Liver (tissue), 9 donors: ENCODE measurements around the gene ZMYND8. TPM values are rescaled to one million over a fixed set of nuclear protein-coding genes. Genes with fewer than 3 reads are reported as not detected.

Experiments used
- DNase-seq: peaks from one replicate; pipeline ENCODE4 v3.0.0-alpha.2; 2017; ENCODE audit warnings: low spot score
- H3K27ac ChIP-seq, 2 donors: one replicate each; pipeline ENCODE4 v1.7.0; 2013; ENCODE audit warnings: inconsistent platforms in 2 of 2, low read length in 2 of 2, control low read depth in 1 of 2, low read depth in 1 of 2, mild to moderate bottlenecking in 1 of 2
- H3K27me3 ChIP-seq, 4 donors: one replicate each; pipeline versions ENCODE4 v1.6.1 to v1.7.0; 2013; ENCODE audit warnings: low read length in 3 of 4, inconsistent platforms in 1 of 4, mild to moderate bottlenecking in 1 of 4, moderate library complexity in 1 of 4; ENCODE audit not compliant: control insufficient read depth in 4 of 4, insufficient read depth in 4 of 4
- H3K36me3 ChIP-seq, 4 donors: one replicate each; pipeline versions ENCODE4 v1.6.1 to v1.7.0; 2013; ENCODE audit warnings: low read length in 3 of 4, mild to moderate bottlenecking in 3 of 4, low read depth in 1 of 4, moderate library complexity in 1 of 4; ENCODE audit not compliant: control insufficient read depth in 4 of 4, insufficient read depth in 3 of 4
- H3K4me1 ChIP-seq, 4 donors: one replicate each; pipeline versions ENCODE4 v1.6.1 to v1.7.0; 2013; ENCODE audit warnings: low read length in 3 of 4, mild to moderate bottlenecking in 3 of 4, moderate library complexity in 1 of 4; ENCODE audit not compliant: control insufficient read depth in 4 of 4, insufficient read depth in 4 of 4
- H3K4me3 ChIP-seq, 3 donors: one replicate each; pipeline versions ENCODE4 v1.6.1 to v1.7.0; 2013; ENCODE audit warnings: low read length in 3 of 3, control low read depth in 1 of 3, low read depth in 1 of 3, mild to moderate bottlenecking in 1 of 3
- H3K9ac ChIP-seq, 2 donors: one replicate each; pipeline ENCODE4 v1.7.0; 2013; ENCODE audit warnings: low read length in 2 of 2, mild to moderate bottlenecking in 2 of 2, moderate library complexity in 2 of 2, control low read depth in 1 of 2, low read depth in 1 of 2
- H3K9me3 ChIP-seq, 4 donors: one replicate each; pipeline versions ENCODE4 v1.6.1 to v1.7.0; 2013; ENCODE audit warnings: low read length in 3 of 4; ENCODE audit not compliant: control insufficient read depth in 4 of 4
- EGR1 ChIP-seq, 2 donors: IDR thresholded peaks; 2 replicates each; pipeline ENCODE4 v1.6.1; 2016 to 2018; ENCODE audit warnings: antibody characterized with exemption in 2 of 2, low read depth in 2 of 2
- FOXA1 ChIP-seq: IDR thresholded peaks from 2 replicates; pipeline ENCODE4 v1.6.1; 2016; ENCODE audit warnings: antibody characterized with exemption
- GABPA ChIP-seq, 2 donors: IDR thresholded peaks in 1 of 2; conservative IDR thresholded peaks in 1 of 2; 2 replicates each; pipeline ENCODE4 v1.6.1; 2016; ENCODE audit warnings: antibody characterized with exemption in 2 of 2, mild to moderate bottlenecking in 1 of 2, moderate library complexity in 1 of 2
- HNF4A ChIP-seq, 2 donors: conservative IDR thresholded peaks; 2 replicates each; pipeline ENCODE4 v1.6.1; 2016; ENCODE audit warnings: antibody characterized with exemption in 2 of 2, mild to moderate bottlenecking in 2 of 2
- HNF4G ChIP-seq: IDR thresholded peaks from 2 replicates; pipeline ENCODE4 v1.6.1; 2016; ENCODE audit warnings: antibody characterized with exemption
- JUND ChIP-seq, 2 donors: IDR thresholded peaks; 2 replicates each; pipeline ENCODE4 v1.6.1; 2016; ENCODE audit warnings: antibody characterized with exemption in 2 of 2
- NR2F2 ChIP-seq: IDR thresholded peaks from 2 replicates; pipeline ENCODE4 v1.6.1; 2016; ENCODE audit warnings: antibody characterized with exemption
- RAD21 ChIP-seq, 2 donors: IDR thresholded peaks; 2 replicates each; pipeline ENCODE4 v1.6.1; 2016; ENCODE audit warnings: antibody characterized with exemption in 2 of 2, mild to moderate bottlenecking in 2 of 2
- RXRA ChIP-seq, 2 donors: IDR thresholded peaks; 2 replicates each; pipeline ENCODE4 v1.6.1; 2017 to 2018; ENCODE audit warnings: antibody characterized with exemption in 2 of 2, mild to moderate bottlenecking in 1 of 2
- TAF1 ChIP-seq: conservative IDR thresholded peaks from 2 replicates; pipeline ENCODE4 v1.6.1; 2016; ENCODE audit warnings: antibody characterized with exemption, mild to moderate bottlenecking
- YY1 ChIP-seq: IDR thresholded peaks from 2 replicates; pipeline ENCODE4 v1.6.1; 2016; ENCODE audit warnings: antibody characterized with exemption, mild to moderate bottlenecking
- WGBS: extraction: QIAGEN DNeasy Blood & Tissue Kit; methylation state at CpG from one replicate; pipeline ENCODE4 v1.1.7; 2013; 5-methylcytosine and 5-hydroxymethylcytosine counted together
- polyA plus RNA-seq, 2 donors: library from polyadenylated mRNA; stranded (reverse) in 1 of 2; unstranded in 1 of 2; fragments of 200-250 nt in 1 of 2; fragments of >200 nt in 1 of 2; fragmentation: Nextera tagmentation in 1 of 2; extraction: Ambion mirVana in 1 of 2; gene quantifications; one replicate each; pipeline versions ENCODE4 v1.2.1 to v1.2.3, GENCODE V29; 2013 to 2015
- total RNA-seq, 2 donors: library from RNA; depleted of rRNA; stranded (reverse); fragments of >200 nt; gene quantifications; one replicate each; pipeline ENCODE4 v1.2.3, GENCODE V29; 2014
- TF ChIP-seq, protein P1 (sequence below): IDR thresholded peaks from 2 replicates; pipeline ENCODE4 v1.6.1; 2016; ENCODE audit warnings: antibody characterized with exemption
- TF ChIP-seq, protein P2 (sequence below): IDR thresholded peaks from 2 replicates; pipeline ENCODE4 v1.6.1; 2016; ENCODE audit warnings: antibody characterized with exemption, mild to moderate bottlenecking
- TF ChIP-seq, protein P3 (sequence below): IDR thresholded peaks from 2 replicates; pipeline ENCODE4 v1.6.1; 2016; ENCODE audit warnings: antibody characterized with exemption
- TF ChIP-seq, protein P4 (sequence below): fragments of 150-350 bp; IDR thresholded peaks from 2 replicates; pipeline ENCODE4 v1.5.1; 2017; ENCODE audit warnings: improper control_type of control experiment, low read depth, low read length; ENCODE audit not compliant: missing input control
- donor health status: healthy.
- donor health status: healthy.
- donor health status: healthy.
- donor health status: healthy.
- donor health status: healthy.

Gene ZMYND8
- total and polyA plus RNA-seq, 4 donors, result 3.3 to 23.5 (median 6.8) TPM

- Histone ChIP-seq H3K27me3 (no peaks in the 10 kb centered on the region), H3K4me1 (peaks cover 0 to 5% (median 2%) of the 10 kb centered on the region in 4 donors), H3K9ac (no peak overlapping the region), H3K4me3 (no peak overlapping the region), H3K36me3 (peaks cover 7 to 20% (median 10%) of the 10 kb centered on the region in 4 donors), H3K9me3 (no peaks in the 10 kb centered on the region), H3K27ac (no peak overlapping the region)
- no peak for DNase-seq
- 98% methylated on average over 6 of the region's 6 CpGs for WGBS
- TF ChIP-seq HNF4G (no peak), RXRA (IDR thresholded peaks at IDR 0.05) (no peak), JUND (IDR thresholded peaks at IDR 0.05) (no peak), TAF1 (no peak), GABPA (IDR thresholded peaks at IDR 0.05 in 1 of 2, conservative IDR thresholded peaks at IDR 0.05 in 1 of 2) (no peak), FOXA1 (no peak), EGR1 (IDR thresholded peaks at IDR 0.05; ENCODE audit: low read depth in 2 of 2) (no peak), YY1 (no peak), RAD21 (IDR thresholded peaks at IDR 0.05) (no peak), NR2F2 (no peak), HNF4A (conservative IDR thresholded peaks at IDR 0.05) (no peak)
- TF ChIP-seq, protein P1, sequence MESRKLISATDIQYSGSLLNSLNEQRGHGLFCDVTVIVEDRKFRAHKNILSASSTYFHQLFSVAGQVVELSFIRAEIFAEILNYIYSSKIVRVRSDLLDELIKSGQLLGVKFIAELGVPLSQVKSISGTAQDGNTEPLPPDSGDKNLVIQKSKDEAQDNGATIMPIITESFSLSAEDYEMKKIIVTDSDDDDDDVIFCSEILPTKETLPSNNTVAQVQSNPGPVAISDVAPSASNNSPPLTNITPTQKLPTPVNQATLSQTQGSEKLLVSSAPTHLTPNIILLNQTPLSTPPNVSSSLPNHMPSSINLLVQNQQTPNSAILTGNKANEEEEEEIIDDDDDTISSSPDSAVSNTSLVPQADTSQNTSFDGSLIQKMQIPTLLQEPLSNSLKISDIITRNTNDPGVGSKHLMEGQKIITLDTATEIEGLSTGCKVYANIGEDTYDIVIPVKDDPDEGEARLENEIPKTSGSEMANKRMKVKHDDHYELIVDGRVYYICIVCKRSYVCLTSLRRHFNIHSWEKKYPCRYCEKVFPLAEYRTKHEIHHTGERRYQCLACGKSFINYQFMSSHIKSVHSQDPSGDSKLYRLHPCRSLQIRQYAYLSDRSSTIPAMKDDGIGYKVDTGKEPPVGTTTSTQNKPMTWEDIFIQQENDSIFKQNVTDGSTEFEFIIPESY, result no peak
- TF ChIP-seq, protein P2, sequence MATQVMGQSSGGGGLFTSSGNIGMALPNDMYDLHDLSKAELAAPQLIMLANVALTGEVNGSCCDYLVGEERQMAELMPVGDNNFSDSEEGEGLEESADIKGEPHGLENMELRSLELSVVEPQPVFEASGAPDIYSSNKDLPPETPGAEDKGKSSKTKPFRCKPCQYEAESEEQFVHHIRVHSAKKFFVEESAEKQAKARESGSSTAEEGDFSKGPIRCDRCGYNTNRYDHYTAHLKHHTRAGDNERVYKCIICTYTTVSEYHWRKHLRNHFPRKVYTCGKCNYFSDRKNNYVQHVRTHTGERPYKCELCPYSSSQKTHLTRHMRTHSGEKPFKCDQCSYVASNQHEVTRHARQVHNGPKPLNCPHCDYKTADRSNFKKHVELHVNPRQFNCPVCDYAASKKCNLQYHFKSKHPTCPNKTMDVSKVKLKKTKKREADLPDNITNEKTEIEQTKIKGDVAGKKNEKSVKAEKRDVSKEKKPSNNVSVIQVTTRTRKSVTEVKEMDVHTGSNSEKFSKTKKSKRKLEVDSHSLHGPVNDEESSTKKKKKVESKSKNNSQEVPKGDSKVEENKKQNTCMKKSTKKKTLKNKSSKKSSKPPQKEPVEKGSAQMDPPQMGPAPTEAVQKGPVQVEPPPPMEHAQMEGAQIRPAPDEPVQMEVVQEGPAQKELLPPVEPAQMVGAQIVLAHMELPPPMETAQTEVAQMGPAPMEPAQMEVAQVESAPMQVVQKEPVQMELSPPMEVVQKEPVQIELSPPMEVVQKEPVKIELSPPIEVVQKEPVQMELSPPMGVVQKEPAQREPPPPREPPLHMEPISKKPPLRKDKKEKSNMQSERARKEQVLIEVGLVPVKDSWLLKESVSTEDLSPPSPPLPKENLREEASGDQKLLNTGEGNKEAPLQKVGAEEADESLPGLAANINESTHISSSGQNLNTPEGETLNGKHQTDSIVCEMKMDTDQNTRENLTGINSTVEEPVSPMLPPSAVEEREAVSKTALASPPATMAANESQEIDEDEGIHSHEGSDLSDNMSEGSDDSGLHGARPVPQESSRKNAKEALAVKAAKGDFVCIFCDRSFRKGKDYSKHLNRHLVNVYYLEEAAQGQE, result no peak
- TF ChIP-seq, protein P3, sequence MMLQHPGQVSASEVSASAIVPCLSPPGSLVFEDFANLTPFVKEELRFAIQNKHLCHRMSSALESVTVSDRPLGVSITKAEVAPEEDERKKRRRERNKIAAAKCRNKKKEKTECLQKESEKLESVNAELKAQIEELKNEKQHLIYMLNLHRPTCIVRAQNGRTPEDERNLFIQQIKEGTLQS, result no peak
- TF ChIP-seq, protein P4, sequence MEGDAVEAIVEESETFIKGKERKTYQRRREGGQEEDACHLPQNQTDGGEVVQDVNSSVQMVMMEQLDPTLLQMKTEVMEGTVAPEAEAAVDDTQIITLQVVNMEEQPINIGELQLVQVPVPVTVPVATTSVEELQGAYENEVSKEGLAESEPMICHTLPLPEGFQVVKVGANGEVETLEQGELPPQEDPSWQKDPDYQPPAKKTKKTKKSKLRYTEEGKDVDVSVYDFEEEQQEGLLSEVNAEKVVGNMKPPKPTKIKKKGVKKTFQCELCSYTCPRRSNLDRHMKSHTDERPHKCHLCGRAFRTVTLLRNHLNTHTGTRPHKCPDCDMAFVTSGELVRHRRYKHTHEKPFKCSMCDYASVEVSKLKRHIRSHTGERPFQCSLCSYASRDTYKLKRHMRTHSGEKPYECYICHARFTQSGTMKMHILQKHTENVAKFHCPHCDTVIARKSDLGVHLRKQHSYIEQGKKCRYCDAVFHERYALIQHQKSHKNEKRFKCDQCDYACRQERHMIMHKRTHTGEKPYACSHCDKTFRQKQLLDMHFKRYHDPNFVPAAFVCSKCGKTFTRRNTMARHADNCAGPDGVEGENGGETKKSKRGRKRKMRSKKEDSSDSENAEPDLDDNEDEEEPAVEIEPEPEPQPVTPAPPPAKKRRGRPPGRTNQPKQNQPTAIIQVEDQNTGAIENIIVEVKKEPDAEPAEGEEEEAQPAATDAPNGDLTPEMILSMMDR, result no peak
Measured at GRCh38 chr20:47275548-47275947, 81.0 kb downstream of the ZMYND8 start.
